Measurements from ENCODE around the gene HMGCR. TPM values are rescaled to one million over a fixed set of nuclear protein-coding genes. Genes with fewer than 3 reads are reported as not detected.
A peak's percentile ranks its signal among the peaks of the same experiment; 100 is the strongest.
"Not testable (repeated sequence)": the region's sequence is repeated elsewhere in the genome, so short reads cannot be mapped to it uniquely, and the experiment has no call there.

The HMGCR gene
- 10 to 100 TPM in 1 of 4 donors, 1 to 10 TPM in 3; 3.2 to 21.1 (median 5.5) TPM for total RNA-seq

DNA sequence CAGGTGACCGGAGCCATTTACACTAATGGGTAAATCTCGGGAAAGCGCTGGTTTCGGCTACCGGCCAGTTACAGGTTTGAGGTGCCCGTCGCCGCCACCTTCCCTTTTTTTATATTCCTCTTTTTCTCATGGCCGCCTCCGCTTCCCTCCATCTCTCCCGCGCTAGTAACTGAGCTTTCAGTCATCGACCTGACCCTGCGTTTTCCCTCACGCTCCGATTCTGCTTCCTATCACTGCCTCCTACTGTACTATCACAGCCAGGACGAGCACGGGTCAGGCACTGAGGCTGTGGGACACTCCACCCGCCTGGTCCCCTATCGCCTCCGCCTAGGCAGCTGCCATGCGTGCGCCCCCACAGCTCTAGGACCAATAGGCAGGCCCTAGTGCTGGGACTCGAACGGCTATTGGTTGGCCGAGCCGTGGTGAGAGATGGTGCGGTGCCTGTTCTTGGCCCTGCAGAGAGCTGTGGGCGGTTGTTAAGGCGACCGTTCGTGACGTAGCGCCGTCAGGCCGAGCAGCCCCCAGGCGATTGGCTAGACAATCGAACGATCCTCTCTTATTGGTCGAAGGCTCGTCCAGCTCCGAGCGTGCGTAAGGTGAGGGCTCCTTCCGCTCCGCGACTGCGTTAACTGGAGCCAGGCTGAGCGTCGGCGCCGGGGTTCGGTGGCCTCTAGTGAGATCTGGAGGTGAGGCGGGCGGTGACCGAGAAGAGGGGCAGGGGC, at the start of gene HMGCR:
HMGCR (plus strand) TSS at position 606 of the 722 bp plus-strand sequence. CDS start 5,386 bp downstream, outside the sequence.
- no peaks in the 10 kb centered on the region for H3K36me3 ChIP-seq
- H3K27me3 ChIP-seq, result no peaks in the 10 kb centered on the region
- H3K4me3 ChIP-seq, result peak within 1 kb of the TSS; percentile 88 to 97 (median 91)
- DNase-seq (peak; percentile 98 to 99), ATAC-seq (peak; percentile 98)
- peaks cover 9 to 15% of the 10 kb centered on the region in 2 donors for H3K4me1 ChIP-seq
- TF ChIP-seq POLR2A (IDR thresholded peaks at IDR 0.05), result peak; percentile 66 to 67
- TF ChIP-seq, protein P1, sequence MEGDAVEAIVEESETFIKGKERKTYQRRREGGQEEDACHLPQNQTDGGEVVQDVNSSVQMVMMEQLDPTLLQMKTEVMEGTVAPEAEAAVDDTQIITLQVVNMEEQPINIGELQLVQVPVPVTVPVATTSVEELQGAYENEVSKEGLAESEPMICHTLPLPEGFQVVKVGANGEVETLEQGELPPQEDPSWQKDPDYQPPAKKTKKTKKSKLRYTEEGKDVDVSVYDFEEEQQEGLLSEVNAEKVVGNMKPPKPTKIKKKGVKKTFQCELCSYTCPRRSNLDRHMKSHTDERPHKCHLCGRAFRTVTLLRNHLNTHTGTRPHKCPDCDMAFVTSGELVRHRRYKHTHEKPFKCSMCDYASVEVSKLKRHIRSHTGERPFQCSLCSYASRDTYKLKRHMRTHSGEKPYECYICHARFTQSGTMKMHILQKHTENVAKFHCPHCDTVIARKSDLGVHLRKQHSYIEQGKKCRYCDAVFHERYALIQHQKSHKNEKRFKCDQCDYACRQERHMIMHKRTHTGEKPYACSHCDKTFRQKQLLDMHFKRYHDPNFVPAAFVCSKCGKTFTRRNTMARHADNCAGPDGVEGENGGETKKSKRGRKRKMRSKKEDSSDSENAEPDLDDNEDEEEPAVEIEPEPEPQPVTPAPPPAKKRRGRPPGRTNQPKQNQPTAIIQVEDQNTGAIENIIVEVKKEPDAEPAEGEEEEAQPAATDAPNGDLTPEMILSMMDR (IDR thresholded peaks at IDR 0.05 in 4 of 5, conservative IDR thresholded peaks at IDR 0.05 in 1 of 5), result peak in 1 of 5 experiments; percentile 11
- H3K9me3 ChIP-seq, result no peaks in the 10 kb centered on the region
- peak within 1 kb of the TSS; percentile 87 to 92 (median 90) for H3K27ac ChIP-seq
- intact Hi-C loops (cut with DNase I; ENCODE audit: low total_unique reads), result loop anchor here (1.0 to 10.0 kb wide), 6 partner anchors 100 to 649 kb away; partner anchors contain the start of genes ANKRD31, CERT1, GFM2 and HEXB
- in situ Hi-C loops (cut with MboI; ENCODE audit: low sequenced_read_pairs in 4 of 4), result loop anchor here in 3 of 4 donors (25.0 kb wide), 2 partner anchors 176 to 351 kb away; partner anchors contain the start of genes CERT1 (in 2 of the 3) and POLK (in 2 of the 3)

DNA sequence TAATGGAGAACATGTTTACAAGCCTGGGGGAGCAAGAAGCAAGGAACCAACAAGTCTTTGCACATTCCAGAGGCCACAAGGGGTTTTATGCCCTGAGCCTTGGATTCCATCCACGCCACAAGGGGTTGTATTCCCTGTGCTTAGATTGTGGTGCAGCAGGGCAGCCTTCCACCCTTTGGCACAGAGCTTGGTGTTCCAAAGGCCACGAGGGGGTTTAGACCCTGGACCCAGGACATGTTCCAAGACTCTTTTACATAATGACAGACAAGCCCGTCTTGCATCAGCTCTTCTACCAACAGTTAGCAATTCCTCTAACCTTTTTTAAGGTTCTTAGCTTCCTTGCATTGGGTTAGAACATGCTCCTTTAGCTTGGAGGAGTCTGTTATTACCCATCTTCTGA, 45.2 kb upstream of the HMGCR start:
- H3K9me3 ChIP-seq; in situ Hi-C loops (cut with MboI; ENCODE audit: low sequenced_read_pairs in 4 of 4); H3K27ac ChIP-seq; H3K4me3 ChIP-seq; H3K4me1 ChIP-seq; intact Hi-C loops (cut with DNase I; ENCODE audit: low total_unique reads); H3K36me3 ChIP-seq; H3K27me3 ChIP-seq; DNase-seq; ATAC-seq: not testable (repeated sequence)

DNA sequence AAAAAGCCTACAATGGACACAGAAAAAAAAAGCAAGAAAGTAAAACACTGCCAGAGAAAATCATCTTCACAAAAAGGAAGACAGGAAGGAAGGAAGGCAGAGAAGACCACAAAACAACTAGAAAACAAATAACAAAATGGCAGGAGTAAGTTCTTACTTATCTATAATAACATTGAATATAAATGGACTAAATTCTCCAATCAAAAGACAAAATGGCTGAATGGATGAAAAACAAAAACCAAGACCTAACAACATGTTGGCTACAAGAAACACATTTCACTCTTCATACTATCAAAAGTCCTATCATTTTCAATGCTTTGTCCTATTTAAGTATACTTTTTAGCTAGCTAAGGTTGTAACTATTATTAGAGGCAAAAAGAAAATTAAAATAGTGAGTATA, 36.9 kb upstream of the HMGCR start:
- no peak for DNase-seq
- no peak for ATAC-seq
- Histone ChIP-seq H3K4me3 (no peak overlapping the region), H3K9me3 (no peaks in the 10 kb centered on the region), H3K36me3 (no peaks in the 10 kb centered on the region), H3K27me3 (no peaks in the 10 kb centered on the region), H3K4me1 (no peaks in the 10 kb centered on the region), H3K27ac (no peak overlapping the region)
- TF ChIP-seq POLR2A (IDR thresholded peaks at IDR 0.05), result no peak
- TF ChIP-seq, protein P1 (IDR thresholded peaks at IDR 0.05 in 4 of 5, conservative IDR thresholded peaks at IDR 0.05 in 1 of 5), result no peak
- intact Hi-C loops (cut with DNase I; ENCODE audit: low total_unique reads), result no loop called here
- in situ Hi-C loops (cut with MboI; ENCODE audit: low sequenced_read_pairs in 4 of 4), result no loop called here

DNA sequence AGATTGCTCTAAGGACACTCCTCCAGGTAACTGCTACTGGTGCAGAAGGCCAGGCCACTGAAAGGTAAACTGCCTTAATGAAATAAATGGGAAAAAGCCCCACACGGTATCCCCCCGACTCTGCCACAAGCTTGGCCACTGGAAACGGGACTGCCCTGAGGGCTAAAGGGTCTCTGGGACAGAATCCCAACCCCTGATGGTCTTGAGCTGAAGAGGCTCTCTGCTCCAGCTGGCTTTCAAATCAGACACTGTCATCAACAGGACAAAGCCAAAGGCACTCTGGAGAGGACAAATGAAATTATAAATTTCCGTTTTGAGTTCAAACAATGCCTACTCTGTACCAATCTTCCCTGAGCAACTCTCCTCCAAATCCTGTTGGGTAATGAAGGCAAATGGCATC, 33.6 kb upstream of the HMGCR start:
- Histone ChIP-seq H3K4me3 (no peak overlapping the region), H3K27me3 (no peaks in the 10 kb centered on the region), H3K27ac (no peak overlapping the region), H3K36me3 (no peaks in the 10 kb centered on the region), H3K4me1 (no peaks in the 10 kb centered on the region), H3K9me3 (no peaks in the 10 kb centered on the region)
- no peak for DNase-seq
- ATAC-seq, result no peak
- intact Hi-C loops (cut with DNase I; ENCODE audit: low total_unique reads) (no loop called here), in situ Hi-C loops (cut with MboI; ENCODE audit: low sequenced_read_pairs in 4 of 4) (no loop called here)
- no peak for TF ChIP-seq POLR2A (IDR thresholded peaks at IDR 0.05)
- TF ChIP-seq, protein P1 (IDR thresholded peaks at IDR 0.05 in 4 of 5, conservative IDR thresholded peaks at IDR 0.05 in 1 of 5), result no peak

DNA sequence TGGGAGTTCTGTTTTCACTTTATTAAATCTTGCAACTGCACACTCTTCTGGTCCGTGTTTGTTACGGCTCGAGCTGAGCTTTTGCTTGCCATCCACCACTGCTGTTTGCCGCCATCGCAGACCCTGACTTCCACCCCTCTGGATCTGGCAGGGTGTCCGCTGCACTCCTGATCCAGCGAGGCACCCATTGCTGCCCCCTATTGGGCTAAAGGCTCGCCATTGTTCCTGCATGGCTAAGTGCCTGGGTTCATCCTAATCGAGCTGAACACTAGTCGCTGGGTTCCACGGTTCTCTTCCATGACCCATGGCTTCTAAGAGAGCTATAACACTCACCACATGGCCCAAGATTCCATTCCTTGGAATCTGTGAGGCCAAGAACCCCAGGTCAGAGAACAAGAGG, 32.5 kb upstream of the HMGCR start:
- H3K27me3 ChIP-seq; in situ Hi-C loops (cut with MboI; ENCODE audit: low sequenced_read_pairs in 4 of 4): not testable (repeated sequence)

More for the DNA sequence above, 32.5 kb upstream of the HMGCR start:
- H3K9me3 ChIP-seq; DNase-seq; H3K27ac ChIP-seq; H3K4me3 ChIP-seq; ATAC-seq; H3K4me1 ChIP-seq; H3K36me3 ChIP-seq; intact Hi-C loops (cut with DNase I; ENCODE audit: low total_unique reads): not testable (repeated sequence)

All from gastrocnemius medialis (tissue), 4 donors.